COR-L47 (cell line): ENCODE results near the gene WHRN.

Experiments
- DNase-seq: peaks from one replicate; lab custom pipeline; 2025; lab: John Stamatoyannopoulos, UW

WHRN gene

GRCh38 chr9:114470581-114470980 is 34.7 kb downstream of the WHRN start:
- no peak for DNase-seq

GRCh38 chr9:114470121-114470520 is 35.2 kb downstream of the WHRN start:
- DNase-seq, result no peak

GRCh38 chr9:114469091-114469853 is 36.0 kb downstream of the WHRN start:
- no peak for DNase-seq

- no peak for DNase-seq
Measured at GRCh38 chr9:114467910-114468309, 37.4 kb downstream of the WHRN start.

- DNase-seq, result no peak
Measured at GRCh38 chr9:114467226-114467750, 38.0 kb downstream of the WHRN start.

GRCh38 chr9:114465906-114466900 is 39.1 kb downstream of the WHRN start:
- DNase-seq, result peak; percentile 67

- DNase-seq, result no peak
Measured at GRCh38 chr9:114465417-114465816, 39.9 kb downstream of the WHRN start.

- DNase-seq, result no peak
Measured at GRCh38 chr9:114464281-114465051, 40.8 kb downstream of the WHRN start.

GRCh38 chr9:114462791-114463190 is 42.5 kb downstream of the WHRN start:
- DNase-seq, result no peak

GRCh38 chr9:114461468-114461867 is 43.8 kb downstream of the WHRN start:
- DNase-seq, result no peak

GRCh38 chr9:114460513-114461199 is 44.6 kb downstream of the WHRN start:
- peak; percentile 80 for DNase-seq

- DNase-seq, result no peak
Measured at GRCh38 chr9:114459464-114459863, 45.8 kb downstream of the WHRN start.

GRCh38 chr9:114456929-114457328 is 48.3 kb downstream of the WHRN start:
- DNase-seq, result no peak

- DNase-seq, result peak; percentile 18
Measured at GRCh38 chr9:114454652-114455051, 50.6 kb downstream of the WHRN start.

- peak; percentile 86 for DNase-seq
Measured at GRCh38 chr9:114452219-114453165, 52.8 kb downstream of the WHRN start.

GRCh38 chr9:114451707-114452031 is 53.6 kb downstream of the WHRN start:
- no peak for DNase-seq

GRCh38 chr9:114450833-114451706 is 54.2 kb downstream of the WHRN start:
- DNase-seq, result no peak

- no peak for DNase-seq
Measured at GRCh38 chr9:114450181-114450580, 55.1 kb downstream of the WHRN start.

GRCh38 chr9:114449236-114449635 is 56.0 kb downstream of the WHRN start:
- peak; percentile 25 for DNase-seq
